HepG2 (cell line): ENCODE measurements around the gene BTBD19. TPM values are rescaled to one million over a fixed set of nuclear protein-coding genes. Genes with fewer than 3 reads are reported as not detected.
"Not testable (repeated sequence)": the region's sequence is repeated elsewhere in the genome, so short reads cannot be mapped to it uniquely, and the experiment has no call there.

Experiments
- ATAC-seq: fragments of 200-7000 bp; cut with Tn5 transposase; 3 replicates; pipeline ENCODE4 v1.9.1; 2020; ENCODE audit warnings: mild to moderate bottlenecking, moderate library complexity
- BruUV-seq: library from RNA; stranded (reverse); fragments of 400-500 nt; replicated peaks from 2 replicates; lab custom pipeline; 2021; lab: Mats Ljungman, UMichigan
- CTCF ChIA-PET: fragments of 300-600 bp; formaldehyde crosslinking; extraction: SDS; loops from one replicate; lab custom pipeline; 2021; ENCODE audit warnings: low total read pairs, inconsistent platforms, low intra/inter-chr PET ratio; lab: Yijun Ruan, JAX
- POLR2A ChIA-PET: fragments of 350-600 bp; sonication (Branson Sonifier 250); formaldehyde crosslinking; loops from one replicate; lab custom pipeline; 2020; ENCODE audit warnings: antibody characterized with exemption, inconsistent platforms; lab: Yijun Ruan, JAX
- DNase-seq: peaks from one replicate; pipeline ENCODE4 v3.0.0-alpha.2; 2015; ENCODE audit warnings: low spot score
- FAIRE-seq: peaks from 3 replicates; lab custom pipeline; 2011; peaks lifted over from hg19 to GRCh38; lab: Jason Lieb, UNC
- H2AFZ ChIP-seq: one replicate; pipeline ENCODE4 v1.6.1; 2011; ENCODE audit warnings: low read length, inconsistent platforms
- H3K27ac ChIP-seq: fragments of 300-600 bp; 3 replicates; pipeline ENCODE4 v1.8.0; 2011; ENCODE audit warnings: mixed run types, mild to moderate bottlenecking, mixed read lengths, low read length, inconsistent platforms; ENCODE audit not compliant: insufficient read depth; ENCODE audit errors: extremely low read length
- H3K27me3 ChIP-seq, 2 experiments: fragments of 200-600 bp in 1 of 2; 2 replicates in 1 of 2; 3 replicates in 1 of 2; pipeline versions ENCODE4 v1.6.0 to v1.8.0; 2011; ENCODE audit warnings: low read length in 2 of 2, mild to moderate bottlenecking in 2 of 2, moderate library complexity in 2 of 2, inconsistent platforms in 1 of 2; ENCODE audit not compliant: insufficient read depth in 2 of 2, control insufficient read depth in 1 of 2
- H3K36me3 ChIP-seq, 2 experiments: fragments of 200-600 bp in 1 of 2; replicated peaks in 1 of 2; 2 replicates in 1 of 2; 3 replicates in 1 of 2; pipeline versions ENCODE4 v1.5.1 to v1.8.0; 2011; ENCODE audit warnings: low read length in 2 of 2, inconsistent platforms in 1 of 2; ENCODE audit not compliant: insufficient read depth in 2 of 2, control insufficient read depth in 1 of 2
- H3K4me1 ChIP-seq: 2 replicates; pipeline ENCODE4 v1.5.1; 2012; ENCODE audit warnings: low read length, inconsistent platforms; ENCODE audit not compliant: insufficient read depth
- H3K4me2 ChIP-seq: 2 replicates; pipeline ENCODE4 v1.6.0; 2011; ENCODE audit warnings: low read depth, low read length, inconsistent platforms
- H3K4me3 ChIP-seq, 3 experiments: fragments of 200-600 bp in 1 of 3; sonication (generic), shearing (Covaris generic) in 1 of 3; replicated peaks in 1 of 3; 2 replicates each; pipeline ENCODE4 v1.5.1; 2011 to 2016; ENCODE audit warnings: low read length in 3 of 3, inconsistent platforms in 2 of 3, low read depth in 2 of 3, mild to moderate bottlenecking in 2 of 3, control low read depth in 1 of 3, mixed read lengths in 1 of 3; ENCODE audit not compliant: insufficient read depth in 1 of 3
- H3K79me2 ChIP-seq: one replicate; pipeline ENCODE4 v1.6.1; 2011; ENCODE audit warnings: low read length, inconsistent platforms; ENCODE audit not compliant: insufficient read depth
- H3K9ac ChIP-seq: 2 replicates; pipeline ENCODE4 v1.6.0; 2011; ENCODE audit warnings: mild to moderate bottlenecking, low read depth, low read length, inconsistent platforms; ENCODE audit not compliant: insufficient read depth
- H3K9me3 ChIP-seq: 2 replicates; pipeline ENCODE4 v1.5.1; 2012; ENCODE audit warnings: mild to moderate bottlenecking, low read length
- H4K20me1 ChIP-seq: 2 replicates; pipeline ENCODE4 v1.6.0; 2011; ENCODE audit warnings: inconsistent platforms, mild to moderate bottlenecking, low read length, moderate library complexity; ENCODE audit not compliant: insufficient read depth
- CREB3 ChIP-seq: sonication (generic); formaldehyde crosslinking; IDR thresholded peaks from 2 replicates; pipeline ENCODE4 v1.5.0; 2020; ENCODE audit warnings: missing genetic modification reagents
- RORA ChIP-seq: sonication (generic); formaldehyde crosslinking; IDR thresholded peaks from 2 replicates; pipeline ENCODE4 v1.5.0; 2020; ENCODE audit warnings: mild to moderate bottlenecking, missing genetic modification reagents, moderate library complexity
- SOX13 ChIP-seq, 3 experiments: fragments of 450-650 bp in 1 of 3; sonication (generic) in 1 of 3; formaldehyde crosslinking in 1 of 3; IDR thresholded peaks in 2 of 3; conservative IDR thresholded peaks in 1 of 3; 2 replicates each; pipeline versions ENCODE4 v1.5.0 to v1.6.1; 2016 to 2020; ENCODE audit warnings: antibody characterized with exemption in 1 of 3, mild to moderate bottlenecking in 1 of 3, missing compliant biosample characterization in 1 of 3, missing genetic modification reagents in 1 of 3, moderate library complexity in 1 of 3
- ZHX2 ChIP-seq, 2 experiments: sonication (generic) in 1 of 2; formaldehyde crosslinking in 1 of 2; IDR thresholded peaks; 2 replicates each; pipeline versions ENCODE4 v1.6.1 to v1.9.0; 2014 to 2022; ENCODE audit warnings: antibody characterized with exemption in 1 of 2, borderline replicate concordance in 1 of 2, inconsistent platforms in 1 of 2, low read depth in 1 of 2, missing genetic modification reagents in 1 of 2
- ZNF605 ChIP-seq: sonication (generic); formaldehyde crosslinking; IDR thresholded peaks from 2 replicates; pipeline ENCODE4 v1.8.0; 2022; ENCODE audit warnings: mild to moderate bottlenecking, missing genetic modification reagents
- WGBS: methylation state at CpG from one replicate; pipeline ENCODE4 v1.1.6; 2017; ENCODE audit warnings: low lambda C conversion rate; 5-methylcytosine and 5-hydroxymethylcytosine counted together
- in situ Hi-C: cut with HindIII; loops from 2 replicates; pipeline ENCODE4 v1.10.0; 2017; ENCODE audit warnings: low pct_unique_long_range_greater_than_20kb; ENCODE audit not compliant: extremely low pct_ligation_motif_present
- intact Hi-C: fragments of 100-400 bp; cut with micrococcal nuclease; formaldehyde crosslinking; loops from one replicate; pipeline ENCODE4 v1.10.0; 2022; ENCODE audit not compliant: unreplicated experiment
- polyA plus RNA-seq, 8 experiments: library from polyadenylated mRNA; depleted of rRNA in 3 of 8; stranded (reverse) in 7 of 8; unstranded in 1 of 8; fragments of >200 nt; fragmentation: Illumina TruSeq in 4 of 8; extraction: Trizol in 4 of 8; gene quantifications; 2 replicates each; pipeline versions ENCODE4 v1.2.1 to v1.2.3, GENCODE V29; 2011 to 2016; ENCODE audit warnings: low read depth in 4 of 8, missing spikeins in 1 of 8, mixed read lengths in 1 of 8; ENCODE audit not compliant: insufficient read depth in 1 of 8
- total RNA-seq, 5 experiments: library from RNA; depleted of rRNA; stranded (reverse); fragments of >200 nt; fragmentation: Illumina TruSeq; extraction: Trizol; gene quantifications; 2 replicates each; pipeline ENCODE4 v1.2.3, GENCODE V29; 2016; ENCODE audit warnings: low read depth in 1 of 5

BTBD19 gene
- total and polyA plus RNA-seq, 2 of the 13 experiments (the other 11 are each of a cell fraction or from before 2014, with no cell fraction given) = 2.7 to 6.7 TPM

GRCh38 chr1:44810762-44811105 is 2.4 kb downstream of the BTBD19 start:
- H4K20me1 ChIP-seq, H3K9me3 ChIP-seq, ATAC-seq, H3K9ac ChIP-seq, H3K36me3 ChIP-seq, H3K4me3 ChIP-seq: not testable (repeated sequence)
- H3K4me1 ChIP-seq = peaks cover 75% of the 10 kb centered on the region
- CTCF ChIA-PET = interaction anchor here (1.0 kb wide), 1 partner anchor 11 kb away, joined by 3 read pairs; the partner anchor contains the start of gene PLK3
- 0 out of 2 replicates have a peak, but pooled peaks have one; percentile 23 for TF ChIP-seq ZNF605 (CRISPR knock-in tag)
- TF ChIP-seq, all 625 proteins: peak for 1; not testable (repeated sequence) for 624
- Histone ChIP-seq H3K79me2 (peaks cover 11% of the 10 kb centered on the region), H3K4me2 (peak overlapping the region; percentile 6; the same call in 1 of the 2 replicates)
- BruUV-seq, H3K27me3 ChIP-seq, in situ Hi-C loops, H2AFZ ChIP-seq, H3K27ac ChIP-seq, DNase-seq, FAIRE-seq, intact Hi-C loops: not testable (repeated sequence)
- POLR2A ChIA-PET = interaction anchor here (6.1 to 12.9 kb wide), 2 partner anchors 11 to 12 kb away, joined by 237 to 570 read pairs; partner anchors contain the start of gene PLK3
- 95% methylated on average over 4 of the region's 4 CpGs for WGBS

GRCh38 chr1:44811234-44811633 is 2.9 kb downstream of the BTBD19 start:
- Histone ChIP-seq H3K27me3 (no peaks in the 10 kb centered on the region), H3K4me2 (no peak overlapping the region), H2AFZ (no peak overlapping the region), H3K9ac (no peak overlapping the region), H3K9me3 (no peaks in the 10 kb centered on the region), H3K79me2 (peaks cover 11% of the 10 kb centered on the region), H3K36me3 (no peaks in the 10 kb centered on the region), H3K27ac (no peak overlapping the region), H3K4me1 (peaks cover 71% of the 10 kb centered on the region), H4K20me1 (no peaks in the 10 kb centered on the region), H3K4me3 (no peak overlapping the region)
- TF ChIP-seq CREB3 (no peak), RORA (no peak), ZHX2 (IDR thresholded peaks at IDR 0.05; ENCODE audit: low read depth) (no peak), ZHX2 (CRISPR knock-in tag; IDR thresholded peaks at IDR 0.05; ENCODE audit: borderline replicate concordance) (no peak), SOX13 (IDR thresholded peaks at IDR 0.05) (no peak), SOX13 (CRISPR knock-in tag; conservative IDR thresholded peaks at IDR 0.05 in 1 of 2, IDR thresholded peaks at IDR 0.05 in 1 of 2) (0 out of 4 replicates have a peak, but pooled peaks of 1 of the 2 experiments have one; percentile 54)
- 86% methylated on average over 8 of the region's 8 CpGs for WGBS
- FAIRE-seq (no peak), ATAC-seq (no peak), DNase-seq (no peak)
- intact Hi-C loops = no loop called here
- BruUV-seq = no TSS peak
- ChIA-PET POLR2A (interaction anchor here (6.1 to 12.9 kb wide), 2 partner anchors 11 to 12 kb away, joined by 237 to 570 read pairs; partner anchors contain the start of gene PLK3), CTCF (interaction anchor here (1.0 kb wide), 1 partner anchor 11 kb away, joined by 3 read pairs; the partner anchor contains the start of gene PLK3)
- in situ Hi-C loops = no loop called here
